Measurements from ENCODE around the gene FBH1. TPM values are rescaled to one million over a fixed set of nuclear protein-coding genes. Genes with fewer than 3 reads are reported as not detected.

FBH1 gene
- total RNA-seq, 1 experiment from 2014 or later, result 50.5 TPM

- no TSS peak for BruUV-seq (replicated peaks)
- Histone ChIP-seq H3K9me3 (ENCODE audit: control insufficient read depth, insufficient read depth, low read depth, low read length) (no peaks in the 10 kb centered on the region), H3K4me3 (ENCODE audit: low read depth in 2 of 2, low read length in 2 of 2) (no peak overlapping the region), H3K27me3 (ENCODE audit: control insufficient read depth, insufficient read depth, low read length) (no peaks in the 10 kb centered on the region), H3K27ac (ENCODE audit: low read length) (no peak overlapping the region), H3K4me1 (ENCODE audit: control insufficient read depth, insufficient read depth, low read length) (no peaks in the 10 kb centered on the region), H3K36me3 (ENCODE audit: control insufficient read depth, insufficient read depth, low read length) (peaks cover 6% of the 10 kb centered on the region)
- intact Hi-C loops (cut with micrococcal nuclease; ENCODE audit: unreplicated experiment) (no loop called here), in situ Hi-C loops (cut with HindIII; ENCODE audit: low pct_unique_long_range_greater_than_20kb, low sequenced_read_pairs) (no loop called here)
- POLR2A ChIA-PET, result no interaction called here
- DNase-seq (ENCODE audit: low read depth, low spot score), result no peak
- no peak for ATAC-seq
- TF ChIP-seq POLR2AphosphoS5 (IDR thresholded peaks at IDR 0.05; ENCODE audit: low read depth, low read length) (no peak), SIN3A (IDR thresholded peaks at IDR 0.05; ENCODE audit: borderline replicate concordance, insufficient read depth, low read depth, low read length) (no peak)
- CTCF ChIA-PET, result no interaction called here
These were observed 34.8 kb downstream of the FBH1 start for GRCh38 chr10:5924889-5925288.

GRCh38 chr10:5927306-5927705 is 37.3 kb downstream of the FBH1 start:
- peaks cover under 1% of the 10 kb centered on the region for H3K36me3 ChIP-seq (ENCODE audit: control insufficient read depth, insufficient read depth, low read length)
- ATAC-seq (no peak), DNase-seq (ENCODE audit: low read depth, low spot score) (no peak)
- in situ Hi-C loops (cut with HindIII; ENCODE audit: low pct_unique_long_range_greater_than_20kb, low sequenced_read_pairs) (no loop called here), intact Hi-C loops (cut with micrococcal nuclease; ENCODE audit: unreplicated experiment) (no loop called here)
- H3K9me3 ChIP-seq (ENCODE audit: control insufficient read depth, insufficient read depth, low read depth, low read length), result no peaks in the 10 kb centered on the region
- H3K27ac ChIP-seq (ENCODE audit: low read length), result no peak overlapping the region
- no peak for TF ChIP-seq POLR2AphosphoS5 (IDR thresholded peaks at IDR 0.05; ENCODE audit: low read depth, low read length)
- TF ChIP-seq REST (IDR thresholded peaks at IDR 0.05; ENCODE audit: insufficient read depth in 1 of 2, low read depth in 2 of 2, low read length in 1 of 2), result no peak
- TF ChIP-seq TCF7L2 (IDR thresholded peaks at IDR 0.05; ENCODE audit: low read depth, low read length), result no peak
- TF ChIP-seq SIN3A (IDR thresholded peaks at IDR 0.05; ENCODE audit: borderline replicate concordance, insufficient read depth, low read depth, low read length), result no peak
- TF ChIP-seq CTCF (IDR thresholded peaks at IDR 0.05), result no peak
- no TSS peak for BruUV-seq (replicated peaks)
- H3K27me3 ChIP-seq (ENCODE audit: control insufficient read depth, insufficient read depth, low read length), result no peaks in the 10 kb centered on the region
- no peak overlapping the region for H3K4me3 ChIP-seq (ENCODE audit: low read depth in 2 of 2, low read length in 2 of 2)
- POLR2A ChIA-PET, result no interaction called here
- CTCF ChIA-PET, result no interaction called here
- no peaks in the 10 kb centered on the region for H3K4me1 ChIP-seq (ENCODE audit: control insufficient read depth, insufficient read depth, low read length)

GRCh38 chr10:5929442-5929841 is 39.4 kb downstream of the FBH1 start:
- TF ChIP-seq REST (IDR thresholded peaks at IDR 0.05; ENCODE audit: insufficient read depth in 1 of 2, low read depth in 2 of 2, low read length in 1 of 2) (no peak), POLR2AphosphoS5 (IDR thresholded peaks at IDR 0.05; ENCODE audit: low read depth, low read length) (no peak), SIN3A (IDR thresholded peaks at IDR 0.05; ENCODE audit: borderline replicate concordance, insufficient read depth, low read depth, low read length) (no peak), TCF7L2 (IDR thresholded peaks at IDR 0.05; ENCODE audit: low read depth, low read length) (no peak), CTCF (IDR thresholded peaks at IDR 0.05) (no peak)
- H3K36me3 ChIP-seq (ENCODE audit: control insufficient read depth, insufficient read depth, low read length), result no peaks in the 10 kb centered on the region; the same call in 1 of the 2 replicates
- intact Hi-C loops (cut with micrococcal nuclease; ENCODE audit: unreplicated experiment), result no loop called here
- POLR2A ChIA-PET, result no interaction called here
- no peaks in the 10 kb centered on the region for H3K9me3 ChIP-seq (ENCODE audit: control insufficient read depth, insufficient read depth, low read depth, low read length)
- ATAC-seq, result no peak
- CTCF ChIA-PET, result no interaction called here
- in situ Hi-C loops (cut with HindIII; ENCODE audit: low pct_unique_long_range_greater_than_20kb, low sequenced_read_pairs), result no loop called here
- H3K27me3 ChIP-seq (ENCODE audit: control insufficient read depth, insufficient read depth, low read length), result no peaks in the 10 kb centered on the region
- H3K4me1 ChIP-seq (ENCODE audit: control insufficient read depth, insufficient read depth, low read length), result no peaks in the 10 kb centered on the region
- no TSS peak for BruUV-seq (replicated peaks)
- DNase-seq (ENCODE audit: low read depth, low spot score), result no peak
- H3K4me3 ChIP-seq (ENCODE audit: low read depth in 2 of 2, low read length in 2 of 2), result no peak overlapping the region
- H3K27ac ChIP-seq (ENCODE audit: low read length), result no peak overlapping the region
